Measurements from ENCODE around the gene GON4L.
"Not testable (repeated sequence)": the region's sequence is repeated elsewhere in the genome, so short reads cannot be mapped to it uniquely, and the experiment has no call there.

The GON4L gene

DNA sequence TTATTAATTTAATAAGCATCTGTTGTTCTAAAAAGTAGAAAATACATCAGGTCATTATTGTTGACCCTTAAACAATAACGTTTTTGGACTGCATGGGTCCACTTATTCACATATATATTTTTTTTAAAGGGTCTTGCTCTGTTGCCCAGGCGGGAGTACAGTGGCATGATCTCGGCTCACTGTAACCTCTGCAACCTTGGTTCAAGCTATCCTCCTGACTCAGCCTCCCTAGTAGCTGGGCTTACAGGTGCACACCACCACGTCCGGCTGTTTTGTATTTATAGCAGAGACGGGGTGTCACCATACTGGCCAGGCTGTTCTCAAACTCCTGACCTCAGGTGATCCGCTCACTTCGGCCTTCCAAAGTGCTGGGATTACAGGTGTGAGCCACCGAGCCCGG lies 115.1 kb downstream of the GON4L start:
- no peak for DNase-seq

- DNase-seq: no peak
These were observed 116.0 kb downstream of the GON4L start for GRCh38 chr1:155740995-155741394.

GRCh38 chr1:155729031-155729898 lies 127.7 kb downstream of the GON4L start:
- DNase-seq: no peak

DNA sequence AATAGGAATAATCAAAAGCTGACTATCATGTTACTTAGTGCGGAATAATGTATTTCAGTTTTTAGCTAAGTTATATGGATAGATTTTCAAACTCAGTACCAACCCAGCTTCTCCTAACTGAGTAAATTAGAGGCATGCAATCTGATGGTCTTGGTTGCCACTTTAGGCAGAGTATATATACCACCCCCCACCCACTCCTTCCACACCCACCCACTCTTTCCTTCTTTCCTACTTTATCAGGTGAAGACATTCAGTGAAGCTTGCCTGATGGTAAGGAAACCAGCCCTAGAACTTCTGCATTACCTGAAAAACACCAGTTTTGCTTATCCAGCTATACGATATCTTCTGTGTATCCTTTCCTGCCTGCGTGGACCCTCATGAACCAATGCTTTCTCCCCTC lies 131.9 kb downstream of the GON4L start:
- DNase-seq: no peak

DNA sequence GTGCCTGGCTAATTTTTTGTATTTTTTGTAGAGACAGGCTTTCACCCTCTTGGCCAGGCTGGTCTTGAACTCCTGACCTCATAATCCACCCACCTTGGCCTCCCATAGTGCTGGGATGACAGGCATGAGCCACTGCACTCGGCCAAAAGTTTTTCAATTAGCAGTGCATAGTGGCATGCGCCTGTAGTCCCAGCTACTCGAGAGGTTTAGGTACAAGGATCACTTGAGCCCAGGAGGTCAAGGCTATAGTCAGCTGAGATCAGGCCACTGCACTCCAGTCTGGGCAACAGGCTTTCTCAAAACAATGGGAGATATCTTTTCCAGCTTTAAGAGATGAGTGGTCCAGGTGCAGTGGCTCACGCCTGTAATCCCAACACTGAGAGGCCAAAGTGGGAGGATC lies 137.3 kb downstream of the GON4L start:
- no peak for DNase-seq

DNA sequence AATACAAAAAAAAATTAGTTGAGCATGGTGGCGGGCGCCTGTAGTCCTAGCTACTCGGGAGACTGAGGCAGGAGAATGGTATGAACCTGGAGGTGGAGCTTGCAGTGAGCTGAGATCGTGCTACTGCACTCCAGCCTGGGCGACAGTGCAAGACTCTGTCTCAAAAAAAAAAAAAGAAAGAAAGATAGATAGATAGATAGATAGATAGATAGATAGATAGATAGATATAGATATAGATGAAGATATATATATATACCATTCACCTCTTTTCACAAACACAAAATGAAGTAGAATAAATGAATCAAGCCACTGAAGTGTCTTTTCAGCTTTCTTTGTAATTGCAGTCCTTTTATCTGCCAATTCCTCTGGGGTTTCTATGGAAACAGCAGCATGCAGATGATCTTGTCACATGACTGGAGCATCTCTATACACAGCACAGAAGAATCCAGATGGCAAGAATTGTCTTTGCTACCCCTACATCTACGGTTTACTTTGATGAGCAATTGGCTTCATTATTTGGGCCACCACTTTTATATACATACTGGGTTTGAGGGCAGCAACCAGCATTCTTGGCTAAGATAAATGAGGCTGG lies 138.4 kb downstream of the GON4L start:
- DNase-seq: not testable (repeated sequence)

DNA sequence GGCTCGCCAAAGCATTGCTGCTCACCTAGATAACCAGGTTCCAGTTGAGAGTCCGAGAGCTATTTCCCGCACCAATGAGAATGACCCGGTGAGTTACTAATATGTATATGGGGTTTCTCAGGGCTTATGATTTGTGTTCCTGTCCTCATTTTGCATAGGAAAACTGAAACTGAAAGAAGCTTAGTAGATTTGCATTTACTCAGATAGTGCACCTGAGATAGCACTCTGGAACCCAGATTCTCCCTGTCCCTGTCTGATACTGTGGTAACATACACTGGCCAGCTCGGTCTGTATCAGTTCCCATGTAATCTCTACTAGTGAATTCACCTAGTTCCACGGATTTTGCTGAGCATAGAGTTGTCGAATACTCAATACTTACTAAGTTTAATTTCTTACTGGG lies 140.0 kb downstream of the GON4L start:
- DNase-seq: no peak

DNA sequence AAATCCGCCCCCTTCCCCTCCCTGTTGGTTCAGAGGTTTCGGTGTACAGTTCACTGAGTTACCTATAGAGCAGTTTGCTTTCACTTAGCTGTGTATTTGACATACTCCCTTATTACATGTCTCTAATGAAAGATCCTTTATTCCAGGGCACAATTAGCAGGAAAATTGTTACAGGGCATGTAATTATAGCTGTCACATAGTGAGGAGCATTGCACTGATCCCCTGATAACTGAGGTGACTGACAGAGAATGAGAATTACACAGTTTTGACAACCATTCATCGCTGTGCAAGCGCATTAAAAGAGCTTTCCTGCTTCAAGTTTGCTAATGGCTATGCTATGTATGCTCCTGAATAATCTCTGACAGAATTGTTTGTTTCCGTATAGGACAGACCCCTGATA lies 141.2 kb downstream of the GON4L start:
- no peak for DNase-seq

- not testable (repeated sequence) for DNase-seq
These were observed 142.0 kb downstream of the GON4L start for GRCh38 chr1:155715056-155715455.

DNA sequence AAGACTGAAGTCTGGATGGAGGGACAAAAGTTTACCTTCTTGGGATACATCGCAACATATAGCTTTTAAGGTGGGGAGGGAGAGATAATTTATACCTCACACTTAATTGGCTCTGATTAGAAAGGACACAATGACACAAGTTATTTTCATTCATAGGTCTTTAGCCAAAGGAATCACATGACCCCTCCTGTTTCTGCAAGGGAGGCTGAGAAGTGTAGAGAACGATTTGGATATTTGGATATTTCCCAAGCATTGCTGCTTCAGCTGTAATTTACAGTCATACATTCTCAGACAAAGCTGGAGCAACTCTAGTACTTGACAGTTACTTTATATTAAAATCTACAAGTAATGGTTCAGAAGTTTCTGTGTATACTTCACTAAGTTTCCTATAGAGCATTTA lies 143.9 kb downstream of the GON4L start:
- DNase-seq: no peak

DNA sequence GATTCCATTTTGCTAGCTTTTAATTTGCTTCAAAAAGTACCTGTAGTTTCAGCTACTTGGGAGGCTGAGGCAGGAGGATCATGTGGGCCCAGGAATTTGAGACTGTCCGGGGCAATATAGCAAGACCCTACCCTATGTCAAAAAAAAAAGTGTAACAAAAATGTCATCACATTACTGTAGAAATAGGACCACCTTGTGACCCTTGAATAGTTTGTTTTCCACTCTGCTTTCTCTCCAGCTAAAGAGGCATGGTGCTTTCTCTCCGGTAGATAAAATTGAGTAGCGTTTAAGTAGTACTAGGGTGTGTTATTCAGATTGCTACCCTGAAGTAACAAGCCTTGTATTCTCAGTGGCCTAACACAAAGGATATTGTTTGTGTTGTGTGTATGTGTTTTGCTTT lies 144.4 kb downstream of the GON4L start:
- DNase-seq: not testable (repeated sequence)

GRCh38 chr1:155711457-155711856 lies 145.6 kb downstream of the GON4L start:
- DNase-seq: not testable (repeated sequence)

- no peak for DNase-seq
These were observed 147.6 kb downstream of the GON4L start for GRCh38 chr1:155709391-155709790.

- no peak for DNase-seq
These were observed 150.9 kb downstream of the GON4L start for GRCh38 chr1:155706139-155706538.

DNA sequence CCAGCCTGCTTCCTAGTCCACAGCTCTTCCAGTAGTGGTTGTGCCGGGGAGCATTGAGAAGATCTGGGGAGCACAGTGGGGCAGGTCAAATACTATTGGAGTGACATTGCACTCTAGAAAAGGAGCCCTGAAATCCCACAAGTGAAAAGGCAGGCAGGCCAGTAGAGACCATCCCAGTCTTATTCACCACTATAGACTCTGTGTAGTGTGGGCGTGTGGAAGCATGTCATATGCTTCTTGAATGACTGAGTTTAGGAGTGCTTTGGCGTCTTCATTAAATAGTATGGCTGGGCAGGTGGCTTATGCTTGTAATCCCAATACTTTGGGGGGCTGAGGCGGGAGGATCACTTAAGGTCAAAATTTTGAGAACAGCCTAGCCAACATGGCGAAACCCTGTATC lies 152.6 kb downstream of the GON4L start:
- DNase-seq: not testable (repeated sequence)

- no peak for DNase-seq
These were observed 153.8 kb downstream of the GON4L start for GRCh38 chr1:155703216-155703615.

- DNase-seq: not testable (repeated sequence)
These were observed 155.3 kb downstream of the GON4L start for GRCh38 chr1:155701675-155702074.

Measured in GOT3 (cell line).